ENCODE data around the gene FANCC. TPM values are rescaled to one million over a fixed set of nuclear protein-coding genes. Genes with fewer than 3 reads are reported as not detected.

The FANCC gene
- total and polyA plus RNA-seq, 10 donors: 0.89 to 9.7 (median 6.6) TPM

DNA sequence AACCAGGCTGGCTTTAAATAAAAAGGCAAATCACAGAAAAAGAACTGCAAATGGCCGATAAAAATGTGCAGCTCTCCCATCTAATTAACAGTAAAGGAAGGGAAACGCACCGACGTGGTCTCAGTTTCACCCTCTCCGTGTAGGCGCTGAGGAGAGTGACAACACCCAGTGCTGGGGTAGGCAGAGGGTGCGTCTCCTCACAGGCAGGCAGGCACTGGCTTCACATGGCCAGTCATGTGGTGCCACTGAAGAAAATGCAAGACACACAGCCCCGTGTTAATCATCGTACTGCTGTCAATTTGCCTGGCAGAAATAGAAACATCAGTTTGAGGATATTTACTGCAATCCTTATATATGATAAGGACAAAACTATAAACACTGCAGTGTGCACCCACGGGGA, 178.4 kb downstream of the FANCC start:
- no peaks in the 10 kb centered on the region for H3K27me3 ChIP-seq (replicated peaks in 1 of 7)
- intact Hi-C loops (cut with DNase I; ENCODE audit: low total_unique reads): no loop called here
- peak; percentile 49 for DNase-seq
- TF ChIP-seq POLR2AphosphoS5 (IDR thresholded peaks at IDR 0.05) (no peak), POLR2A (IDR thresholded peaks at IDR 0.05) (no peak)
- TF ChIP-seq, protein P1, sequence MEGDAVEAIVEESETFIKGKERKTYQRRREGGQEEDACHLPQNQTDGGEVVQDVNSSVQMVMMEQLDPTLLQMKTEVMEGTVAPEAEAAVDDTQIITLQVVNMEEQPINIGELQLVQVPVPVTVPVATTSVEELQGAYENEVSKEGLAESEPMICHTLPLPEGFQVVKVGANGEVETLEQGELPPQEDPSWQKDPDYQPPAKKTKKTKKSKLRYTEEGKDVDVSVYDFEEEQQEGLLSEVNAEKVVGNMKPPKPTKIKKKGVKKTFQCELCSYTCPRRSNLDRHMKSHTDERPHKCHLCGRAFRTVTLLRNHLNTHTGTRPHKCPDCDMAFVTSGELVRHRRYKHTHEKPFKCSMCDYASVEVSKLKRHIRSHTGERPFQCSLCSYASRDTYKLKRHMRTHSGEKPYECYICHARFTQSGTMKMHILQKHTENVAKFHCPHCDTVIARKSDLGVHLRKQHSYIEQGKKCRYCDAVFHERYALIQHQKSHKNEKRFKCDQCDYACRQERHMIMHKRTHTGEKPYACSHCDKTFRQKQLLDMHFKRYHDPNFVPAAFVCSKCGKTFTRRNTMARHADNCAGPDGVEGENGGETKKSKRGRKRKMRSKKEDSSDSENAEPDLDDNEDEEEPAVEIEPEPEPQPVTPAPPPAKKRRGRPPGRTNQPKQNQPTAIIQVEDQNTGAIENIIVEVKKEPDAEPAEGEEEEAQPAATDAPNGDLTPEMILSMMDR (IDR thresholded peaks at IDR 0.05 in 8 of 11, conservative IDR thresholded peaks at IDR 0.05 in 3 of 11): no peak
- 88 to 94% (median 91%) methylated on average over 10 of the region's 10 CpGs for WGBS, 5 donors
- no peak overlapping the region for H3K27ac ChIP-seq
- no peaks in the 10 kb centered on the region for H3K9me3 ChIP-seq
- no peaks in the 10 kb centered on the region for H3K4me1 ChIP-seq
- H3K4me3 ChIP-seq: no peak overlapping the region
- peaks cover 0 to 21% (median 0%) of the 10 kb centered on the region in 6 donors for H3K36me3 ChIP-seq

DNA sequence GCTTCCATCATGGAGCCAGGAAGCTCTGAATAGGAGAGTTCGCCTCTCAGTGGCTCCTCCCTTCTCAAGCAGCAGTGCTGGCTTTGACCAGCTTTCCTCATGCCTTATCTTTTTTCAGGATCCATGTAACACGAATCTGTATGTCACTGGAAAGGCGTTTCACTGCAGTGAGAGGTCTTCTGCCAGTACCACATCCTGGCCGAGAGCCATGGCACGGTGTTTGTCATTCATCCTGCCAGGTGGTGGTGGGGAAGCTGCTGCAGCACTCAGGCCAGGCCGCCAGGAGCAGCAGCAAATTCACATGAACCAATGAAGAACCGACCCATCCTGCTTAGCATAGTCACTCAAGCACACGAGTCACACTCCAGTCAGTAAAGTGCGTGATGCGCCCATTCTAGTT, 179.0 kb downstream of the FANCC start:
- Histone ChIP-seq H3K27me3 (replicated peaks in 1 of 7) (no peaks in the 10 kb centered on the region), H3K27ac (no peak overlapping the region), H3K9me3 (no peaks in the 10 kb centered on the region), H3K4me3 (no peak overlapping the region), H3K4me1 (no peaks in the 10 kb centered on the region), H3K36me3 (peaks cover 0 to 23% (median 0%) of the 10 kb centered on the region in 6 donors)
- TF ChIP-seq, protein P1 (IDR thresholded peaks at IDR 0.05 in 8 of 11, conservative IDR thresholded peaks at IDR 0.05 in 3 of 11): no peak
- TF ChIP-seq POLR2AphosphoS5 (IDR thresholded peaks at IDR 0.05) (no peak), POLR2A (IDR thresholded peaks at IDR 0.05) (no peak)
- WGBS, 5 donors: 85 to 95% (median 93%) methylated on average over 10 of the region's 10 CpGs
- intact Hi-C loops (cut with DNase I; ENCODE audit: low total_unique reads): no loop called here
- DNase-seq: no peak

DNA sequence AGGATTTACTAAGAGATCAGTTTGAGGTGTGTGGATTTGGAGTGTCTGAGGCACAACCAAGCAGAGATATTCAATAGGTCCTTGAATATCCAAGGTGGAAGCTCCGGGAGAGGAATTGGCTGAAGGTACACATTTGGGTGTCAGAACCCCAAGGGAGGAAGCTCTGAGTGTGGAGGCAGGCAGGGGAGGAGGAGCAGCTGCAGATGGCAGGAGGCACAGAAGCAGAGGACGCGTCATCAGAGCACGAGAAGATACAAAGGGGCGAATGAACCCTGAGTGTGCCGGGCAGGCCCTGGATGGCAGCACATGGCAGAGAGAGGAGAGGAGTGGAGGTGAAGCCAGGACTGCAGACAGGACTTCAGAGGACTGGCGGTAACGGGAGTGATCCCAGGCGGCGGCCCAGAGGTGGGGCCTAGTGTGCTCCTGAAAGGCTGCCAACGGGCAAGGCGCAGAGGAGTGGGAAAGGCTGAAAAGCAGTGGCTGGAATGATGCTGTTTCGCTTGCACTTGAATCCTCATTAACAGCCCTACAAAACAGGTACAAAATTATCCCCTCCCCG, 179.8 kb downstream of the FANCC start:
- Histone ChIP-seq H3K36me3 (peaks cover 0 to 23% (median 0%) of the 10 kb centered on the region in 6 donors), H3K27ac (no peak overlapping the region), H3K4me1 (no peaks in the 10 kb centered on the region), H3K27me3 (replicated peaks in 1 of 7) (no peaks in the 10 kb centered on the region), H3K9me3 (no peaks in the 10 kb centered on the region), H3K4me3 (no peak overlapping the region)
- WGBS, 5 donors: 94 to 96% (median 95%) methylated on average over 14 of the region's 14 CpGs
- TF ChIP-seq POLR2AphosphoS5 (IDR thresholded peaks at IDR 0.05) (peak in 1 of 3 donors; percentile 12), POLR2A (IDR thresholded peaks at IDR 0.05) (no peak)
- no peak for DNase-seq
- intact Hi-C loops (cut with DNase I; ENCODE audit: low total_unique reads): no loop called here

DNA sequence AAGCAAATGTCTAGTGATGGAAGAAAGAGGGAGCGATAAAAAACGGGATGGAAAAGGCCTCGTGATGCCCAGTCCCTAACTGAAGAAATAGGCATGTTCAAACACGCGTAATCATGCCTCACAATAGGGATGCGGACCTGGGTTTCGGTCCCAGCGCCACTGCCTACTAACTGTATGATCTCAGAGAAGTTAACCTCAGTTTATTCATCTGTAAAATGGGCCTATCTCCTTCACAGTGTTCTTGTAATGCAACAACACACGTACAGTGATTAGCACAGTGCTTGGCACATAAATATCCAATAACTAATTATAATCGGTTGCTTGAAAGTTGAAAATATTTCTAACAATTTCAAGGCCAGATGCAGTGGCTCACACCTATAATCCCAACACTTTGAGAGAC, 181.8 kb downstream of the FANCC start:
- peaks cover 0 to 23% (median 0%) of the 10 kb centered on the region in 6 donors for H3K36me3 ChIP-seq
- TF ChIP-seq, protein P1 (IDR thresholded peaks at IDR 0.05 in 8 of 11, conservative IDR thresholded peaks at IDR 0.05 in 3 of 11): no peak
- TF ChIP-seq POLR2AphosphoS5 (IDR thresholded peaks at IDR 0.05) (no peak), POLR2A (IDR thresholded peaks at IDR 0.05) (no peak)
- H3K4me3 ChIP-seq: no peak overlapping the region
- no peak overlapping the region for H3K27ac ChIP-seq
- DNase-seq: no peak
- 94 to 98% (median 97%) methylated on average over 10 of the region's 10 CpGs for WGBS, 5 donors
- H3K27me3 ChIP-seq (replicated peaks in 1 of 7): no peaks in the 10 kb centered on the region
- no peaks in the 10 kb centered on the region for H3K4me1 ChIP-seq
- H3K9me3 ChIP-seq: no peaks in the 10 kb centered on the region
- intact Hi-C loops (cut with DNase I; ENCODE audit: low total_unique reads): no loop called here

All from spleen (tissue), 11 donors.